ENCODE measurements around the gene PRKAB2.

GRCh38 chr1:147167365-147167764 is 4.9 kb downstream of the PRKAB2 start:
- TF ChIP-seq CTCF (IDR thresholded peaks at IDR 0.05; ENCODE audit: low read length) = no peak
- TF ChIP-seq EZH2 (IDR thresholded peaks at IDR 0.05; ENCODE audit: borderline replicate concordance, low read length) = no peak

Measured in OCI-LY1 (cell line).